Peyer's patch (tissue), 4 donors: ENCODE data around the gene CLCN1. TPM values are rescaled to one million over a fixed set of nuclear protein-coding genes. Genes with fewer than 3 reads are reported as not detected.
"Not testable (repeated sequence)": the region's sequence is repeated elsewhere in the genome, so short reads cannot be mapped to it uniquely, and the experiment has no call there.

Source experiments
- DNase-seq, 3 donors: peaks; one replicate each; pipeline ENCODE4 v3.0.0-alpha.2; 2017 to 2019
- H3K27ac ChIP-seq, 4 donors: fragments of 200-600 bp; sonication (generic); one replicate each; pipeline ENCODE4 v1.5.1; 2016 to 2019
- H3K27me3 ChIP-seq, 2 donors: fragments of 200-600 bp; sonication (generic); one replicate each; pipeline ENCODE4 v1.5.1; 2019
- H3K36me3 ChIP-seq, 3 donors: fragments of 200-600 bp; sonication (generic); one replicate each; pipeline ENCODE4 v1.5.1; 2016 to 2019
- H3K4me1 ChIP-seq, 4 donors: fragments of 200-600 bp; sonication (generic); one replicate each; pipeline ENCODE4 v1.5.1; 2016 to 2019
- H3K4me3 ChIP-seq, 4 donors: fragments of 200-600 bp; sonication (generic); 1 replicate in 3 of 4; 2 replicates in 1 of 4; pipeline ENCODE4 v1.5.1; 2016 to 2019; ENCODE audit warnings: mild to moderate bottlenecking in 1 of 4
- H3K9me3 ChIP-seq, 4 donors: fragments of 200-600 bp; sonication (generic); one replicate each; pipeline ENCODE4 v1.5.1; 2016 to 2019; ENCODE audit warnings: mild to moderate bottlenecking in 1 of 4
- CTCF ChIP-seq, 6 experiments: fragments of 450-650 bp in 4 of 6; fragments of 200-600 bp in 2 of 6; sonication (generic) in 1 of 6; IDR thresholded peaks; one replicate each; pipeline ENCODE4 v1.5.1; 2017 to 2019; ENCODE audit warnings: antibody characterized with exemption in 6 of 6, mild to moderate bottlenecking in 3 of 6, moderate library complexity in 1 of 6
- POLR2A ChIP-seq, 2 donors: fragments of 450-650 bp; IDR thresholded peaks; one replicate each; pipeline ENCODE4 v1.5.1; 2017; ENCODE audit warnings: antibody characterized with exemption in 2 of 2, mild to moderate bottlenecking in 2 of 2, moderate library complexity in 2 of 2
- total RNA-seq, 4 donors: library from RNA; depleted of rRNA; stranded (reverse); fragments of >200 nt; gene quantifications; one replicate each; pipeline ENCODE4 v1.1.0, GENCODE V29; 2016

The CLCN1 gene
- total RNA-seq, 4 donors from 2014 or later = 1.1 to 6.5 (median 2.5) TPM; not detected in 1

- H3K4me3 ChIP-seq = peak within 1 kb of the TSS; percentile 77 to 94 (median 87)
- H3K27ac ChIP-seq = peak within 1 kb of the TSS; percentile 87 to 97 (median 92)
- H3K36me3 ChIP-seq = peaks cover 0 to 19% (median 0%) of the 10 kb centered on the region in 3 donors
- no peaks in the 10 kb centered on the region for H3K9me3 ChIP-seq
- no peaks in the 10 kb centered on the region for H3K27me3 ChIP-seq
- peak; percentile 97 to 99 (median 99) for DNase-seq
- TF ChIP-seq CTCF (IDR thresholded peaks at IDR 0.05) (peak in 5 of 6 experiments; percentile 8 to 47 (median 39)), POLR2A (IDR thresholded peaks at IDR 0.05) (peak; percentile 62 to 66)
- peaks cover 3 to 38% (median 12%) of the 10 kb centered on the region in 4 donors for H3K4me1 ChIP-seq
Measured at GRCh38 chr7:143287935-143288826, 27.7 kb upstream of the CLCN1 start, which contains the start of gene CASP2. Gene CASP2 (plus strand): TSS chr7:143288351. CDS start chr7:143288456, 105 bp downstream.

GRCh38 chr7:143288836-143289235 lies 27.1 kb upstream of the CLCN1 start:
- TF ChIP-seq CTCF (IDR thresholded peaks at IDR 0.05) = no peak
- no peak for TF ChIP-seq POLR2A (IDR thresholded peaks at IDR 0.05)
- no peak for DNase-seq
- H3K9me3 ChIP-seq = no peaks in the 10 kb centered on the region
- peaks cover 0 to 25% (median 0%) of the 10 kb centered on the region in 3 donors for H3K36me3 ChIP-seq
- peak overlapping the region; percentile 87 to 97 (median 92) for H3K27ac ChIP-seq
- peaks cover 2 to 33% (median 9%) of the 10 kb centered on the region in 4 donors for H3K4me1 ChIP-seq
- H3K27me3 ChIP-seq = no peaks in the 10 kb centered on the region
- H3K4me3 ChIP-seq = peak overlapping the region; percentile 77 to 94 (median 87)

GRCh38 chr7:143289421-143289820 lies 26.5 kb upstream of the CLCN1 start:
- H3K36me3 ChIP-seq = peaks cover 0 to 31% (median 0%) of the 10 kb centered on the region in 3 donors
- TF ChIP-seq POLR2A (IDR thresholded peaks at IDR 0.05) (no peak), CTCF (IDR thresholded peaks at IDR 0.05) (no peak)
- H3K4me3 ChIP-seq = peak overlapping the region; percentile 77 to 94 (median 87)
- H3K27me3 ChIP-seq = no peaks in the 10 kb centered on the region
- DNase-seq = no peak
- peaks cover 0 to 28% (median 7%) of the 10 kb centered on the region in 4 donors for H3K4me1 ChIP-seq
- H3K27ac ChIP-seq = peak overlapping the region; percentile 87 to 97 (median 92)
- no peaks in the 10 kb centered on the region for H3K9me3 ChIP-seq

GRCh38 chr7:143289888-143290287 lies 26.0 kb upstream of the CLCN1 start:
- Histone ChIP-seq H3K4me1 (peaks cover 0 to 28% (median 7%) of the 10 kb centered on the region in 4 donors), H3K36me3 (peaks cover 0 to 36% (median 0%) of the 10 kb centered on the region in 3 donors), H3K4me3 (peak overlapping the region in 1 of 4 donors; percentile 77)
- not testable (repeated sequence) for H3K27me3 ChIP-seq, H3K27ac ChIP-seq, DNase-seq, H3K9me3 ChIP-seq

GRCh38 chr7:143290293-143290692 lies 25.6 kb upstream of the CLCN1 start:
- H3K4me1 ChIP-seq = peaks cover 0 to 28% (median 7%) of the 10 kb centered on the region in 4 donors
- no peaks in the 10 kb centered on the region for H3K27me3 ChIP-seq
- H3K36me3 ChIP-seq = peaks cover 0 to 40% (median 0%) of the 10 kb centered on the region in 3 donors
- no peak overlapping the region for H3K27ac ChIP-seq
- H3K9me3 ChIP-seq = no peaks in the 10 kb centered on the region
- DNase-seq = no peak
- peak overlapping the region in 1 of 4 donors; percentile 77 for H3K4me3 ChIP-seq
- TF ChIP-seq CTCF (IDR thresholded peaks at IDR 0.05) = no peak
- TF ChIP-seq POLR2A (IDR thresholded peaks at IDR 0.05) = no peak

- H3K36me3 ChIP-seq = peaks cover 0 to 65% (median 0%) of the 10 kb centered on the region in 3 donors
- no peak for TF ChIP-seq POLR2A (IDR thresholded peaks at IDR 0.05)
- no peak for TF ChIP-seq CTCF (IDR thresholded peaks at IDR 0.05)
Measured at GRCh38 chr7:143292876-143293275, 23.0 kb upstream of the CLCN1 start.

More at GRCh38 chr7:143292876-143293275, 23.0 kb upstream of the CLCN1 start:
- no peak overlapping the region for H3K27ac ChIP-seq
- no peak for DNase-seq
- H3K4me3 ChIP-seq = no peak overlapping the region
- no peaks in the 10 kb centered on the region for H3K9me3 ChIP-seq
- no peaks in the 10 kb centered on the region for H3K27me3 ChIP-seq
- H3K4me1 ChIP-seq = peaks cover 0 to 26% (median 7%) of the 10 kb centered on the region in 4 donors
